ENCODE results near the gene TAGLN3. TPM values are rescaled to one million over a fixed set of nuclear protein-coding genes. Genes with fewer than 3 reads are reported as not detected.

The TAGLN3 gene
- total and polyA plus RNA-seq, 4 donors: not detected

DNA sequence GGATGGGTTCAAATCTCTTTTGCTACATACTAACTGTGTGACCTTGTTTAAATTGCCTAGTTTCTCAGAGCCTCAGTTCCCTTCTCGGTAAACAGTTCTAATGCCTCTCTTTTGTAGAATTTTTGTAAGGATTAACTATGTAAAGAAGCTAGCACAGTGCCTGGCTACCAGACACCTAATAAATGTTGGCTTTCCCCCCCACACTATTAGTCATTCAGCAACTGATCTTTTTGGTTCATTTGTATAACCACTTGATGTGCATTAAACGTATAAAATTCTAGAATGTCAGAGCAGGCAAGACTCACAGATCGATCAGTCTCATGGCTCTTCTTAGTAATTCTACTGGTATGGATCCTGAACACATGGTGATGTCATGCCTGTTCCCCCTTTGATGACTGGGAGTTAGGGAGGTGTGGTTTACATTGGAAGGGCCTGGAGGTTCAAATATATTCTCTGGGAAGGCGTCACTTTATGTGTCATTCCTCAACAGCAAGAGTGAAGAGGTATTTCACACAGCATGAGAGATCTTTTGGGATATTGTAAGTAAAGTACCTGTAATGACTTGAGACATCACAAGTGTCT lies 6.5 kb downstream of the TAGLN3 start:
- no peaks in the 10 kb centered on the region for H3K9me3 ChIP-seq (ENCODE audit: control insufficient read depth in 4 of 4, low read length in 3 of 4)
- H3K4me3 ChIP-seq (ENCODE audit: low read depth in 1 of 3, low read length in 3 of 3): no peak overlapping the region
- TF ChIP-seq NR2F2 (IDR thresholded peaks at IDR 0.05) (no peak), FOXA1 (IDR thresholded peaks at IDR 0.05) (no peak), HNF4A (conservative IDR thresholded peaks at IDR 0.05) (no peak), FOXA2 (IDR thresholded peaks at IDR 0.05) (no peak), TAF1 (conservative IDR thresholded peaks at IDR 0.05) (no peak), HNF4G (IDR thresholded peaks at IDR 0.05) (no peak), RAD21 (IDR thresholded peaks at IDR 0.05) (no peak), SP1 (IDR thresholded peaks at IDR 0.05) (no peak), EGR1 (IDR thresholded peaks at IDR 0.05; ENCODE audit: low read depth in 2 of 2) (no peak), YY1 (IDR thresholded peaks at IDR 0.05) (no peak)
- TF ChIP-seq, protein P1, sequence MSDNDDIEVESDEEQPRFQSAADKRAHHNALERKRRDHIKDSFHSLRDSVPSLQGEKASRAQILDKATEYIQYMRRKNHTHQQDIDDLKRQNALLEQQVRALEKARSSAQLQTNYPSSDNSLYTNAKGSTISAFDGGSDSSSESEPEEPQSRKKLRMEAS (IDR thresholded peaks at IDR 0.05): no peak
- TF ChIP-seq, protein P2, sequence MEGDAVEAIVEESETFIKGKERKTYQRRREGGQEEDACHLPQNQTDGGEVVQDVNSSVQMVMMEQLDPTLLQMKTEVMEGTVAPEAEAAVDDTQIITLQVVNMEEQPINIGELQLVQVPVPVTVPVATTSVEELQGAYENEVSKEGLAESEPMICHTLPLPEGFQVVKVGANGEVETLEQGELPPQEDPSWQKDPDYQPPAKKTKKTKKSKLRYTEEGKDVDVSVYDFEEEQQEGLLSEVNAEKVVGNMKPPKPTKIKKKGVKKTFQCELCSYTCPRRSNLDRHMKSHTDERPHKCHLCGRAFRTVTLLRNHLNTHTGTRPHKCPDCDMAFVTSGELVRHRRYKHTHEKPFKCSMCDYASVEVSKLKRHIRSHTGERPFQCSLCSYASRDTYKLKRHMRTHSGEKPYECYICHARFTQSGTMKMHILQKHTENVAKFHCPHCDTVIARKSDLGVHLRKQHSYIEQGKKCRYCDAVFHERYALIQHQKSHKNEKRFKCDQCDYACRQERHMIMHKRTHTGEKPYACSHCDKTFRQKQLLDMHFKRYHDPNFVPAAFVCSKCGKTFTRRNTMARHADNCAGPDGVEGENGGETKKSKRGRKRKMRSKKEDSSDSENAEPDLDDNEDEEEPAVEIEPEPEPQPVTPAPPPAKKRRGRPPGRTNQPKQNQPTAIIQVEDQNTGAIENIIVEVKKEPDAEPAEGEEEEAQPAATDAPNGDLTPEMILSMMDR (IDR thresholded peaks at IDR 0.05; ENCODE audit: low read depth, low read length, missing input control): no peak
- TF ChIP-seq, protein P3, sequence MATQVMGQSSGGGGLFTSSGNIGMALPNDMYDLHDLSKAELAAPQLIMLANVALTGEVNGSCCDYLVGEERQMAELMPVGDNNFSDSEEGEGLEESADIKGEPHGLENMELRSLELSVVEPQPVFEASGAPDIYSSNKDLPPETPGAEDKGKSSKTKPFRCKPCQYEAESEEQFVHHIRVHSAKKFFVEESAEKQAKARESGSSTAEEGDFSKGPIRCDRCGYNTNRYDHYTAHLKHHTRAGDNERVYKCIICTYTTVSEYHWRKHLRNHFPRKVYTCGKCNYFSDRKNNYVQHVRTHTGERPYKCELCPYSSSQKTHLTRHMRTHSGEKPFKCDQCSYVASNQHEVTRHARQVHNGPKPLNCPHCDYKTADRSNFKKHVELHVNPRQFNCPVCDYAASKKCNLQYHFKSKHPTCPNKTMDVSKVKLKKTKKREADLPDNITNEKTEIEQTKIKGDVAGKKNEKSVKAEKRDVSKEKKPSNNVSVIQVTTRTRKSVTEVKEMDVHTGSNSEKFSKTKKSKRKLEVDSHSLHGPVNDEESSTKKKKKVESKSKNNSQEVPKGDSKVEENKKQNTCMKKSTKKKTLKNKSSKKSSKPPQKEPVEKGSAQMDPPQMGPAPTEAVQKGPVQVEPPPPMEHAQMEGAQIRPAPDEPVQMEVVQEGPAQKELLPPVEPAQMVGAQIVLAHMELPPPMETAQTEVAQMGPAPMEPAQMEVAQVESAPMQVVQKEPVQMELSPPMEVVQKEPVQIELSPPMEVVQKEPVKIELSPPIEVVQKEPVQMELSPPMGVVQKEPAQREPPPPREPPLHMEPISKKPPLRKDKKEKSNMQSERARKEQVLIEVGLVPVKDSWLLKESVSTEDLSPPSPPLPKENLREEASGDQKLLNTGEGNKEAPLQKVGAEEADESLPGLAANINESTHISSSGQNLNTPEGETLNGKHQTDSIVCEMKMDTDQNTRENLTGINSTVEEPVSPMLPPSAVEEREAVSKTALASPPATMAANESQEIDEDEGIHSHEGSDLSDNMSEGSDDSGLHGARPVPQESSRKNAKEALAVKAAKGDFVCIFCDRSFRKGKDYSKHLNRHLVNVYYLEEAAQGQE (IDR thresholded peaks at IDR 0.05): no peak
- peaks cover 2 to 17% (median 11%) of the 10 kb centered on the region in 4 donors for H3K4me1 ChIP-seq (ENCODE audit: control insufficient read depth in 4 of 4, insufficient read depth in 4 of 4, low read length in 3 of 4)
- H3K36me3 ChIP-seq (ENCODE audit: control insufficient read depth in 4 of 4, insufficient read depth in 3 of 4, low read depth in 1 of 4, low read length in 3 of 4): no peaks in the 10 kb centered on the region
- H3K27me3 ChIP-seq (ENCODE audit: control insufficient read depth in 4 of 4, insufficient read depth in 4 of 4, low read length in 3 of 4): peaks cover 0 to 2% (median 0%) of the 10 kb centered on the region in 4 donors
- no peak overlapping the region for H3K9ac ChIP-seq (ENCODE audit: low read depth in 1 of 2, low read length in 2 of 2)
- no peak overlapping the region for H3K27ac ChIP-seq (ENCODE audit: low read depth in 1 of 2, low read length in 2 of 2)
- no peak for DNase-seq (ENCODE audit: low spot score)
- WGBS: 67% methylated on average over 4 of the region's 4 CpGs

DNA sequence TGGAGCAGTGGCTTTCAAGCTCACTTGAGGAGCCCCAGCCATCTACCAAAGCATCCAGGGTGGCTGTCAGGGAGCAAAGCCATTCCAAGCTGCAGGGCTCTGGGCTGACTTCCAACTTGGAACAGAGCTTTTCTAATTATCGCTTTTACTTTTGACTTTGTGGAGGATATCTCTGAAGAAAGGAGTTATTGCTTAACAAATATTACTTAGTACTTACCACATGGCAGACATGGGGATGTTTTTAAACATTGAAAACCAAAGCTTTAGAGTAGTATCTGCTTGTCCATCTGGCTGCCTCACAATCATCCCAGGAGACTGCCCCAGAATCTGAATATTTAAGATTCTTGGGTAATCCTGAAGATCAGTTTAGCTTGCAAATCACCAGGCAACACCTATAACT lies 8.9 kb downstream of the TAGLN3 start:
- Histone ChIP-seq H3K9ac (ENCODE audit: low read depth in 1 of 2, low read length in 2 of 2) (no peak overlapping the region), H3K36me3 (ENCODE audit: control insufficient read depth in 4 of 4, insufficient read depth in 3 of 4, low read depth in 1 of 4, low read length in 3 of 4) (no peaks in the 10 kb centered on the region), H3K9me3 (ENCODE audit: control insufficient read depth in 4 of 4, low read length in 3 of 4) (no peaks in the 10 kb centered on the region), H3K4me1 (ENCODE audit: control insufficient read depth in 4 of 4, insufficient read depth in 4 of 4, low read length in 3 of 4) (peaks cover 2 to 17% (median 11%) of the 10 kb centered on the region in 4 donors), H3K27ac (ENCODE audit: low read depth in 1 of 2, low read length in 2 of 2) (no peak overlapping the region), H3K27me3 (ENCODE audit: control insufficient read depth in 4 of 4, insufficient read depth in 4 of 4, low read length in 3 of 4) (no peaks in the 10 kb centered on the region), H3K4me3 (ENCODE audit: low read depth in 1 of 3, low read length in 3 of 3) (no peak overlapping the region)
- WGBS: 30% methylated on average over 1 of the region's 1 CpG
- DNase-seq (ENCODE audit: low spot score): no peak
- TF ChIP-seq, protein P4, sequence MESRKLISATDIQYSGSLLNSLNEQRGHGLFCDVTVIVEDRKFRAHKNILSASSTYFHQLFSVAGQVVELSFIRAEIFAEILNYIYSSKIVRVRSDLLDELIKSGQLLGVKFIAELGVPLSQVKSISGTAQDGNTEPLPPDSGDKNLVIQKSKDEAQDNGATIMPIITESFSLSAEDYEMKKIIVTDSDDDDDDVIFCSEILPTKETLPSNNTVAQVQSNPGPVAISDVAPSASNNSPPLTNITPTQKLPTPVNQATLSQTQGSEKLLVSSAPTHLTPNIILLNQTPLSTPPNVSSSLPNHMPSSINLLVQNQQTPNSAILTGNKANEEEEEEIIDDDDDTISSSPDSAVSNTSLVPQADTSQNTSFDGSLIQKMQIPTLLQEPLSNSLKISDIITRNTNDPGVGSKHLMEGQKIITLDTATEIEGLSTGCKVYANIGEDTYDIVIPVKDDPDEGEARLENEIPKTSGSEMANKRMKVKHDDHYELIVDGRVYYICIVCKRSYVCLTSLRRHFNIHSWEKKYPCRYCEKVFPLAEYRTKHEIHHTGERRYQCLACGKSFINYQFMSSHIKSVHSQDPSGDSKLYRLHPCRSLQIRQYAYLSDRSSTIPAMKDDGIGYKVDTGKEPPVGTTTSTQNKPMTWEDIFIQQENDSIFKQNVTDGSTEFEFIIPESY (IDR thresholded peaks at IDR 0.05): no peak
- TF ChIP-seq YY1 (IDR thresholded peaks at IDR 0.05): no peak
- no peak for TF ChIP-seq NR2F2 (IDR thresholded peaks at IDR 0.05)
- TF ChIP-seq, protein P2 (IDR thresholded peaks at IDR 0.05; ENCODE audit: low read depth, low read length, missing input control): no peak
- TF ChIP-seq, protein P3 (IDR thresholded peaks at IDR 0.05): no peak
- TF ChIP-seq HNF4A (conservative IDR thresholded peaks at IDR 0.05): no peak
- TF ChIP-seq FOXA2 (IDR thresholded peaks at IDR 0.05): no peak
- no peak for TF ChIP-seq JUND (IDR thresholded peaks at IDR 0.05)
- TF ChIP-seq RAD21 (IDR thresholded peaks at IDR 0.05): no peak
- TF ChIP-seq TAF1 (conservative IDR thresholded peaks at IDR 0.05): no peak
- no peak for TF ChIP-seq SP1 (IDR thresholded peaks at IDR 0.05)
- TF ChIP-seq, protein P1 (IDR thresholded peaks at IDR 0.05): no peak
- TF ChIP-seq, protein P5, sequence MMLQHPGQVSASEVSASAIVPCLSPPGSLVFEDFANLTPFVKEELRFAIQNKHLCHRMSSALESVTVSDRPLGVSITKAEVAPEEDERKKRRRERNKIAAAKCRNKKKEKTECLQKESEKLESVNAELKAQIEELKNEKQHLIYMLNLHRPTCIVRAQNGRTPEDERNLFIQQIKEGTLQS (IDR thresholded peaks at IDR 0.05): no peak
- no peak for TF ChIP-seq RXRA (IDR thresholded peaks at IDR 0.05)
